Hepatic stellate cell (primary cell): ENCODE results near the gene SDK1.

Experiments
- DNase-seq: peaks from one replicate; pipeline ENCODE4 v3.0.0; 2011; ENCODE audit warnings: low spot score

SDK1 gene

GRCh38 chr7:3332308-3332707 is 31.3 kb downstream of the SDK1 start:
- DNase-seq: no peak

- DNase-seq: no peak
Measured at GRCh38 chr7:3333861-3334260, 32.8 kb downstream of the SDK1 start.

DNA sequence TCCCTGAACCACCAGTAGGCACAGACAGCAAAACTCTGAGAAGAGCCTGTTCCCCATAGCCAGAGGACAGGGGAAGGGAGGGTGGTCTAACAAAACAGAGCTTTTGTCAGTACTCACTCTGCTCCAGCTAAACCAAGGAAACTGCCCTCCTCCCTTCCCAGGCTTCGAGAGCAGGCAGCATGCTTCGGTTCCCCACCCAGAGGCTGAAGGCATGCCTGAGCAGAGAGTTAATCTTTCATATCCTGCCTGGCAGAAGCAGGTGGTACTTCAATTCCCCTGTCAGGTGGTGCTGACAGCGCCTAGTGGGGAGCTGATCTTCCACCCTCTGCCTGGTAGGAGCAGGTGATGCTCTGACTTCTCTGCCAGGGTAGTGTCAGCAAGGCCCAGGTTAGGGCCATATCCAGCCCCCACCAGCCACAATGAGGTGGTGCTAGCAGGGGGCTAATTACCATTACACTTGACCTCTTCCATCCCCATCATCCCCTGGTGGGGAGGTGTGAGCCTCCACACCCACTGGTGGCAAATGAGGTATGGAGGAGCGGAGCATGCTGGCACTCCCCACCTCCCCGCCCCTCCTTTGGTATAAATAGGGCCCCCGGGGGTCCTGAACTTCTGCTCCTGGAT is 35.1 kb downstream of the SDK1 start:
- no peak for DNase-seq

- DNase-seq: no peak
Measured at GRCh38 chr7:3338161-3338560, 37.1 kb downstream of the SDK1 start.

DNA sequence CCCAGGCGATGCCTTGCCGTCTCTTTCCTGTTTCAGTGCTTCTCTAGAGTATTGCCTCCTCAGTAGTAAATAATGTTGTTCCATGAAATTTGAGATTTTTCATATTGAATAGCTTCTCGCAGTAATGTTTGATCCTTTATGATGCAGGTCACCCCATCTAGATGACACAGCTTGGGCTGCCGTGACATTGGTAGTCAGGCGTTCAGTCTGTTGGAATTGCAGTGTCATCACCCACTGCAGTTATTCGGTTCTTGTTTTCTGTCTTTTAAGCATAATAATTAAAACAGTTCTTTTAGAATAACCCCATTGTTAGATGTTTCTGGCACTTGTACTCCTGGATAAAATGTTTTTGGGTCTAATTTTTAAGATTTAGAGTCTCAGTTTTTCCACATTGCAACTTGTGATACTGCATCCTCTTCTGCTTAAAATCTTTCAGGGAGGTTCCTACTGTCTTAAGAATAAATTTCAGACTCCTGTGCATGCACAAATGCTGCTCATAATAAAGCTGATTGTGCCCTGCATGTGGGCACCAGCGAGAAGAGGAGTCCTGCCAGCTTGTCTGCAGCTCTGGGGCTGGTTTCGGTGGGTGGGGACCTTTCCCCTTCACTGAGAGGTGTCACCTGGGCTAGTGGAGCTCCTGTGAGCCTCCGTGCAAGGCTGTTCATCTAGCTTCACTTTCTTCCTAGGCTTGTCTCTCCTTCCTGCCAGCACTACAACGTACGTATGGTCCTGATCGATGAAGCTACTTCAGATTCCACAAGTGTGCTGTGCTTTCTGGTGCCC is 44.8 kb downstream of the SDK1 start:
- no peak for DNase-seq

GRCh38 chr7:3349126-3349525 is 48.1 kb downstream of the SDK1 start:
- DNase-seq: no peak

DNA sequence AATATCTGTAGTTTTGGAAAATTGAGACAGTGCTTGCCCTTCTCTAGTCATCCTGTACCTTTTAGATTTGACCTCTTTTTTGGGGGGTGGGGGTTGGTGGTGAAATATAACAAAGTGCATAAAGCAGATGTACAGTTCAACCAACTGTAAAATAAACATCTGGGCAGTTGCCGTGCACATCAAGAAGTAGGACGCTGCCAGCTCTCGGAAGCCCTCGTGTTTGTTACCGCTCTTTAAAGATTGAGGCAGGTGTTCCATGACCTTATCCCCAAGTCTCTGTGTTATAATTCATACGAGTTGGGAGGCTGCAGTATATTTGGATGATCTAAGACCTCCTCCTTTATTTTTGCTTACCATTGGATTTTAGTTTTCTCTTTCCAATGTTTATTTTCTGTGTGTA is 55.1 kb downstream of the SDK1 start:
- no peak for DNase-seq

GRCh38 chr7:3358991-3359390 is 57.9 kb downstream of the SDK1 start:
- no peak for DNase-seq

DNA sequence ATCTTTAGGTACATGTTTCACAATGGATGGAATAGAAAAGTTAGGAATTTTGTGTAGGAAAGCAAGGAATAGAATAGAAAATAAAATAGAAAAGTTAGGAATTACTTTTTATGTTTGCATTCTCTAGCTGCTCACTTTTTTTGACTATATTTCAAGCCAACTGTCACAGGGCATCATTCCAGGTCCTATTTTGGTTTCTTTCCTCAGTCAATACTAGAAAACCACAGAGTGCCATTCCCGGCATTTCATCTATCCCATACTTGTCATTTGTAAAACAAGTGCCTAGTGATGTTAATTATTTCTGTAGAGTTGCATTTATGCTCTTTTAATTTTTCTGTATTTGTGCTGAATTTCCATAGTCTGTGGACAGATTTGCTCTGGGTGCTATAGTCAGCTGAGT is 66.2 kb downstream of the SDK1 start:
- DNase-seq: no peak

DNA sequence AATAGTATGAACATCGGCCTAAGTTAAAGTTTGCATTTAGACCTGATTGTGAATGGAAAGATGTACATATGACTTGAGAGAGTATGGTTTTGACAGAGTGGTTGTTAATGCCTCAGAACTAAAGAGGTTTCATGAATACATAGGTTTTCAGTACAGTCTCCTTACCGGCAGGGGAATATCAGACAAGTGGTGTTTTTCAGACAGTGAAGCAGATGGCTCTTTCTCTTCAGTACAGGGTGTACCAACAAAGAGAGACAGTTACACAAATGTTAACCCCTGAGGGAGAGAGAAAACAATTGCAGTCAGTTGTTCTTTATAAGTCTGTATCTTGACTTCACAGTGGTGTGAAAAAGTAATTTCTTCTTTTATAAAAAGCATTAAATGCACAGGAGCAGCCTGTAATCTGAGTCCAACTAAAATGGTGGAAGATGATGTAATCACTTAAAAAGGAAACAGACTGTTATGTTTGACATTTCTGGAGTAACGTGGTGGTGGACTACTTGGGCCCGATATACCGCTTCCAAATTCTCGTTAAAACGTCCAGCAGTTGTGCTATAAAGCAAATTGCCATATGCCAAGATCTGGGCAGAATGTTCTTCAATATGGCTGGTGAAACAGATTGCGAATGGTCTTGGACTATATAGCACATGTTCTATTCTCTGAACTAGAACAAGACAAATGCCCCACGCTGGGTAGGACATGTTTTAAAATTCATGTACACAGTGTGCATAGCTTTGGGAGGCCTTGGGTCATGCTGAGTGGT is 69.2 kb downstream of the SDK1 start:
- no peak for DNase-seq

DNA sequence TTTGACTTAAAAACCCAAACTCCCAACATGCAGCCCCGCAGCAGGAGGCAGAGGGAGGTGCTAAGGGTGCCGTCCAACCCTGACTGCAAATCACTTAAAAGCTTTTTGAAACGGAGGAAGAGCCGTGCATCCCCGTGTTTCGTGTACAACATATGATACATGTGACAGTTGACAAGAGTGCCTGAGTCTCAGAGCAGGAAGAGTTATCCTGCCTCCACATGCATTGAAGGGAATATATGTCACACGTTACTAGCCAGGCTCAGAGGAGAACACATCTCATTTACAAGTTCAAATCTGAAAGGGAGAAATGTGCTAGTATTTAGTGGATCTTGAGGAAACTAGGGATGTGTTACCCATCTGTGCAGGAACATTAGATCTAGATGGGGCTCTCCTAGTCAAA is 69.9 kb downstream of the SDK1 start:
- no peak for DNase-seq

- no peak for DNase-seq
Measured at GRCh38 chr7:3371601-3372000, 70.5 kb downstream of the SDK1 start.

DNA sequence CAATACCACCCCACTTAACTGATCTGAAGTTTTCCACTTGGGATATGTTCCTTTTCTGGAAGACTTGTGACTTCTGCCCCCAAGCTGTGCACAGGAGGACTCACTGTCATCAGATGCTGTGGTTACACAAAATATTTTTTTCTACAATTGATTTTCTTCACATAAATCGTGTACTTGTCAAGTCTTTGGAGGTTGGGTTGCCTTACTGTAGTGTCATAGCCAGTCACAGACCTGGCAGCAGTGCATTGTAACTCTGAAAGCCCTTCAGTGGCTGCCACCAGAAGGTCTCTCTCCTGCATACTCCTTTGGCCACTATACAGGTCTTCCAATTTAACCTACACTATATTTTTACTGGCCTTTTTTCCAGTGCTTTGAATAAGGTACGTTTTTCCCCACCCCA is 73.2 kb downstream of the SDK1 start:
- DNase-seq: no peak

DNA sequence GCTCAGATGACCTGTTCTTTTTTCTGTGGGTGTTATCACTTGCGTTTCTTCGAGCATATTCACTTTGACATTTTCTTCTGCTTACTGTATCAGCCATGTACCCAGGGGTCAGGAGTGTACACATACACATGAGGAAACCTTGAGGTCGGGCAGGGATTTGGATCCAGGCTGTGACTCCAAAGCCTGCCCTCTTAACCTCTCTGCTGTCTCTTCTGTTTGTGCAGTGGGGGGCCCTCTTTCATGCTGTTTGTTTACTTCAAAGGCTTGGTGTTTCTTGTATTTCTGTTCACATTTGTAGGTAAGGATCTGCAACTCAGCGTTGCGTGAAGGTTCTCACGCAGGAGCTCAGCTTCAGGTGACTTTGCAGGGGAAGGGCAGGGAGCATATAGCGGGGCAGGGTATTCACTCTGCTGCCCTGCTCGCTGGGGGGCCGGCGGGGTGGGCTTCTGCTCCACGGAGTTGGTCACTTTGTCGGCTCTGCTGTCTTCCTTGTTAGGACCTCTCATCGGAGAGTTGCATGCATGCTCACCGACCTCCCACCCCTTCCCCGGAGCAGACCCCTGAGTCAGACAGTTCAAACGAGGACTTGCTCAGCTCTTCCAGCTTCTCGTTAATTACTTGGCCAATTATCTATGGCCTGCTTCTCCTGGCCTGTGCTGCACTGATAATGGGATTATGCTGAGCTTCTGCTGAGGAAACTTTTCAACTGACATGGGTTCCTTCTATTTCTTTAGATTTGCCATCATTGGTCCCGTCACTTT is 77.5 kb downstream of the SDK1 start:
- no peak for DNase-seq

- no peak for DNase-seq
Measured at GRCh38 chr7:3380034-3380433, 79.0 kb downstream of the SDK1 start.

- no peak for DNase-seq
Measured at GRCh38 chr7:3380886-3381685, 80.0 kb downstream of the SDK1 start.

DNA sequence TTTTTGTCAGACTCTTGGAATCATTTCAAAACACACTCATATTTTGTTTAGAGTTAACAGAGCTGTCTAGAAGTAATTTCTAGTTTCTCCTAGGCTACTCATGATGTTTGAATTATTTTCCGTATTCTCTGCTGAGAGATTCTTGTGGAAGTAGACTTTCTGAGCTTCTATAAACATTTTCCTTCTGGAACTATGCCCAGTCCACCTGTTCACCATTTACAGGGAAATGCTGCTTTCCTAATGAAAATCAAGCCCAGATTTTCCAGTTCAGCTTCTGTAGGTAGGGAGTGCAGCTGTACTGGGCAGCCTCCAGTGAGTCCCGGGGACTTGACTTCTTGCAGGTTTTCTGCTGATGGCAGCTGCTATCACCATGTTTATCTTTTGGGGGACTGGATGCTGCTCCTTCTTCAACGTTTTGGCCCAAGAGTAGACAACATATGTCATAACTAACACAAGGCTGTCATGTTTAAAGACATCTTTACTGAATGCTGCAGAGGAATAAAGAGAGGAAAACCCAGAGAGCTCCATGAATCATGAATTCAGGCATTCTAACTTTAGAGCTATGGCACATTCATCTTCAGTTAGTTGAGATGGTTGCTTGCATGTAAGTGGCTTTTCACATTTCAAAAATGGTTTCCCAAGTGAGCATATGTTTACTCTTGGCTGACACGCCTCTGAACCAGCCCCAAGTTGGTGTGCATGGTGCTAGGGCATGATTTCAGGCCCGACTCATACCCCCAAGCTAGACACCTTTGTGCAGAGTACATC is 85.6 kb downstream of the SDK1 start:
- DNase-seq: no peak

DNA sequence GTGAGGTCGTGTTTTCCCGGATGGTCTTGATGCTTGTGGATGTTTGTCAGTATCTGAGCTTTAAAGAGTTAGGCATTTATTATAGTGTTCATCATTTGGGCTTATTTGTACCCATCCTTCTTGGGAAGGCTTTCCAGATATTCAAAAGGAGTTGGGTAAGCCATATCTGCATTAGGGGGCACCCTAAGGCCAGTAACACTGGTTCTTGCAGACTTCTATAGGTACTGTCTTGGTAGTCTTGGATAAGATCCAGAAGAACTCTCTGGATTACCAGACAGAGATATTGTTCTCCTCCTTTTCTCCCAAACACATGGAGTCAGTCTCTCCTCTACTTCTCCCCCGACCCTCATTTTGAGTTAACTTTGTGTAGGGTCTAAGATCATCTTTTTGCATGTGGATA is 92.8 kb downstream of the SDK1 start:
- DNase-seq: no peak

DNA sequence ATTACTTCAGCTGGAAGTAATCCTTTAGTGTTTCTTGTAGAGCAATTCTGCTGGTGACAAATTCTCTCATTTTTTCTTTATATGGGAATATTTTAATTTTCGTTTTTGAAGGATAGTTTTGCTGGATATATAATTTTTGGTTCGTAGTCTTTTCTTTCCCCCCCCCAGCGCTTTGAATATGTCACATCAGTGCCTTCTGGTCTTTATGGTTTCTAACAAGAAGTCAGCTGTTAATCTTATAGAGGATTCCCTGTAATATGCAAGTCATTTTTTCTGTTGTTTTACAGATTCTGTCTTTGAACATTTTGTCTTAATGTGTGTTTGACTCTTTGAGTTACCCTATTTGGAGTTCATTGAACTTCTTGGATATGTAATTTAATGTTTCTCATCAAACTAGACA is 96.3 kb downstream of the SDK1 start:
- no peak for DNase-seq

GRCh38 chr7:3399858-3400257 is 98.8 kb downstream of the SDK1 start:
- DNase-seq: no peak

DNA sequence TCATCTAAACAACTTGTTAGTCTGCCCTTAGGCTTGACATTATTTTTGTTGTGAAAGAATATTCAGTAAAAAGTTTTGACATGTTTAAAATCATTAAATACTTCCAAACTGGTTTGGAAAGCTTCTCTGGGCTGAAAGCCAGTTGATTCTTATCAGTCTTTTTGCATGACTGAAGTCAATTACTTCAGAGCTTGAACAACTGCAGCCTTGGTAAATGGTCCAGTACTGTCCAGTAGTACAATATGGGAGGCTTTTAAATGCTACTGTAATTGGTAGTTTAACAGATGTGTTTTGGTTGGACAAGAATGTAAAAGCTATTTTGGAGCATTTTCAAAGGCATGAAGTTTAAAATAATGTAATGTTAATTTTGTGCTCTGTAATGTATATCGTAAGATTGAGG is 103.4 kb downstream of the SDK1 start:
- DNase-seq: no peak
